AG20443 (cell line): ENCODE results near the gene PRTFDC1.

Experiments
- DNase-seq: peaks from one replicate; pipeline ENCODE4 v3.0.0; 2012; ENCODE audit warnings: low spot score, mixed read lengths

The PRTFDC1 gene

GRCh38 chr10:24904824-24905223, 47.6 kb downstream of the PRTFDC1 start:
- DNase-seq = no peak

DNA sequence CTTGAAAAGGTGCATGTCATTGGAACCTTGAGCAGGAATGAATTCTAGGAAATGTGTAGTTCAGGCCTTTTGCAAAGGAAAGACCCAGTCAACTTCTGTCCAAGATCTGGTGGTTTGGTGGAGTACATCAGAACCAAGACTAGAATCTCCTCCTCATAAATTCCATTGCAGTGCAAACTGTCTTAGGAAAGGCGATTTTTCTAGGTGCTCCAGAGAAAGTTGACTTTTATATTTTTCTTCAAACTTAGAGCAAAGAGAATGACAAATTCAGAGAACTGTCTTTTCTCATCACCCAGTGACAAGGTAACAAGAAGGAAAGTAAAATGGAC, 50.0 kb downstream of the PRTFDC1 start:
- DNase-seq = no peak

GRCh38 chr10:24901686-24902399, 50.6 kb downstream of the PRTFDC1 start:
- peak; percentile 90 for DNase-seq

- DNase-seq = no peak
These were observed 51.3 kb downstream of the PRTFDC1 start for GRCh38 chr10:24900888-24901685.

DNA sequence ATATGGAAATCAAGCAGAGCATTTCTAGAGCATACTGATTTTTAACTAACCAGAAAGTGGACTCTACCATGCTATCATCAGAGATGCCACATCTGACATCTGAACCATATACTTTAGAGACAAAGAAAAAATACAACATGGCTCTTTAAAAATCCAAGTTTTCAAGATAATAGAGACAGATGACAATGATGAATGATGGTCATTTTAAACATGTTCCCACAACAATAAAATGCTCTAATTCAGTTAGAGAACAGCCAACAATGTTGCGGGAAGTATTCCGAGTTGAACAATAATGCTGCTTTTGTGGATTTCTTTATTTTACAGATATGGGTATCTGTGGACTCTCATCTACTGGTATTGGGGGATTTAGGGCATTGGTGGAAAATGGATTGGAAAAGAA, 52.8 kb downstream of the PRTFDC1 start:
- DNase-seq = no peak

DNA sequence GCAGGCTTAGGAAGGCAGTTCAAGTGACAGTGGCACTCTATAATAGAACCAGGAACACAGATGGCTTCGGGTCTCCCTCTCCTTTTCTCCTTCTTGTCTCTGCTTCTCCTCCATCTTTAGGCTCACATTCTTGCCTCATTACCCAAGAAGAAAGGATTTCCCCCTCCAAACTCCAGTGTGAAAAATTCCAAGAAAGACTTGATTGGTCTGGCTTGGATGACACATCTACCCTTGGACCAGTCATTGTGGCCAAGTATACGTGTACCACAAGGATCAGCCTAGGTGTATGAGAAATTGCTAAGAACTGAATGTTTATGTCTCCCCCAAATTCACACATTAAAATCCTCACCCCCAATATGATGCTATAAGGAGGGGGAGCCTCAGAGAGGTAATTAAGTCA, 53.9 kb downstream of the PRTFDC1 start:
- DNase-seq = no peak

DNA sequence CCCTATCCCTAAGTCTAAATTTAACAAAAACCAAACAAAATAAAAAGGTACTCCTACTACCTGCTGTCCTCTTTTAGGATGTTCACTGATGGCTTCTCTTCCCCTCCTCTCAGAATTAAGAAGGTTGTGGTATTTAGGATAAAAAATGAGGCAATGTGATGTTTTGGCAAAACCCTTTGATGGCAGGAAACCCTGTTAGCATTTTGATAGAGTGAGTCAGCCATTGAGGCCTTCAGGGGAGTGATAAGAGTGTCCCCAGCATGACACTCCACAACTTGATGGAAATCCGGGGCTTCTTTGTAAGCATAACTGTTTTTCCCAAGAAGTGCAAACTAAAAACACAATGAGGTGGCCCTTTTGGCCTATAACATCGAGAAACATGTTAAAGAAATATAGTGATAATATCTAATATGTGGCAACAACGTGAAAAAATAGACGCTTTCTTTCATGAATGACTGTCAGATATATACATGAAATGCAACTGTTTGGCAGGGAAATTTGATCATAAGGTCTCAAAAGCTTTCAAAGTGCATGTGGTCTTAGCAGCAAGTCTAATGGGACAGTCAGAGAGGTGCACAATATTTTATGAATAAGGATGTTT, 55.0 kb downstream of the PRTFDC1 start:
- DNase-seq = peak; percentile 34

DNA sequence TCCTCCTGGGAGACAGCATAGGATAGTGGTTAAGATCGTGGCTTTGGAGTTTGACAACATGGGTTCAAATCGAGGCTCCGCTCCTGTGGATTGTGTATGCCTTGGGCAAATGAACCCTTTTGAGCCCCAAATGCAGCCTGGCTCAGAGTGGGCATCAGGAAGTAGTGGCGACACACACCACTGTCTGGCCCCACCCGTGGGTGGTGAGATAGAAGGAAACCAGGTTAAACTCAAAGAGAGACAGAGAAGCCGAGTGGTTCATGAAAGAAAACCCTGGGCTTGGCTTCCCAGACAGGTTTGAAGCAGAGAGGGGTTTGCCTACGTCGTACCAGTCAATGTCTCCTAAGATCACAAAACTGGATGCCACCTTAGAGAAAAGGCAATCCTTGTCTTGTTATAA, 57.7 kb downstream of the PRTFDC1 start:
- DNase-seq = no peak

- peak; percentile 73 for DNase-seq
These were observed 58.1 kb downstream of the PRTFDC1 start for GRCh38 chr10:24894309-24894708.

DNA sequence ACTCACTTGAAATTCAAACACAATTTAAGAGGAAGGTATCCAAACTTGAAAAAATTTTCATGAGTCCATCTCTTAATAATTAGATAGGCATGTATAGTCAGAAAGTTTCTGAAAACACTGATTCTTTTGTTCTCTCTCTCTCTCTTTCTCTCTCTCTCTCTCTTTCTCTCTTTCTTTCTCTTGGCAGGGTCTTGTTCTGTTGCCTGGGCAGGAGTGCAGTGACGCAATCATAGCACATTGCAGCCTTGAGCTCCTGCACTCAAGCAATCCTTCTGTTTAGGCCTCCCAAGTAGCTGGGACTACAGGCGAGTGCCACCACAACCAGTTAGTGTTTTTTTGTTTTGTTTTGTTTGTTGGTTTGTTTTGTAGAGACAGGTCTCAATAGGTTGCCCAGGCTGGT, 59.3 kb downstream of the PRTFDC1 start:
- no peak for DNase-seq

- no peak for DNase-seq
These were observed 60.6 kb downstream of the PRTFDC1 start for GRCh38 chr10:24891823-24892222.

DNA sequence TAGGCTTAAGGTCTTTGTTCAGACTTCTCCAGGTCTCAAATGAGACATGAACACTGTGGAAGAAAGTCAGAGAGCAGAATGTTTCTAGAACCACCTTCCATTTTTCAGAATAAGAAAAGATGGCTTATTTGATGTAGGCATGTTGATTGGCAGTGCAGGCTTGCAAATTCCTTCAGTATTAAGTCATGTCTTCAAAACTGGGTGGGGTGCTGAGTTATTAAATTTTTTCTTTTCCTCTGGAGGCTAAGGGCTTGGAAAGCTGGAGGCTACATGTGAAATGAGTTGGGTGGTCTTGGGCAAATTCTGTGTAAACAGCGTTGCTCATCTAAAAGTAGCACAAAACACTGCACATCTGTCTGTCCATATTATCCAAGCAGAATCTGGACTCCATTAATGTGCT, 62.8 kb downstream of the PRTFDC1 start:
- DNase-seq = no peak

DNA sequence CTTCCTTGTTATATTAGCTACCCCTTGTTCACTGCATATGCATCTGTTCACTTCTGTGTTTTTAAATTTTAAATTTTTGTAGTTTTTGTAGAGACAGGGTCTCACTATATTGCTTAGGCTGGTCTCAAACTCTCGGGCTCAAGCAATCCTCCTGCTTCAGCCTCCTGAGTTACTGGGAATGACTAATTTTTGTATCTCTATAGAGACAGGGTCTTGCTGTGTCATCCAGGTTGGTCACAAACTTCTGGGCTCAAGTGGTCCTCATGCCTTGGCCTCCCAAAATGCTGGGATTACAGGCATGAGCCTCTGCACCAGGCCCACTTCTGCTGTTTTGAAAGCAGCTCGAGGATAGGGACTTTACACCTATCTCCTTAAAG, 64.6 kb downstream of the PRTFDC1 start:
- DNase-seq = no peak

DNA sequence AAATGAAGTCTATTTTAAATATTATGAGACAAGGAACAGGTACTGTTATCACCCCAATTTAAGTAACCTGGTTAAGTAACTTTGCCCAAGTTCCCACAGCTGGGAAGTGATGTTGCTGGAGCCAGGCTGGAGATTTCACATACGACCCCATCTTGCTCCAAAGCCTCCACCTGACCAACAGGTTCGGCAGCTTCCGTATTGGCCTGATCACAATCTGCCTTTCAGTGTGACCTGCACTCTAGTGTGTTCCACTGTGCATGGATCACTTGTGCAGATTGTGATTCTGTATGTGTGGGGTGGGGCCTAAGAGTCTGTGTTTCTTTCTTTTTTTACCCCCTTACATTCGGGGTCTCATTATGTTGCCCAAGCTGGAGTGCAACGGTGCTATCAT, 66.1 kb downstream of the PRTFDC1 start:
- DNase-seq = no peak

DNA sequence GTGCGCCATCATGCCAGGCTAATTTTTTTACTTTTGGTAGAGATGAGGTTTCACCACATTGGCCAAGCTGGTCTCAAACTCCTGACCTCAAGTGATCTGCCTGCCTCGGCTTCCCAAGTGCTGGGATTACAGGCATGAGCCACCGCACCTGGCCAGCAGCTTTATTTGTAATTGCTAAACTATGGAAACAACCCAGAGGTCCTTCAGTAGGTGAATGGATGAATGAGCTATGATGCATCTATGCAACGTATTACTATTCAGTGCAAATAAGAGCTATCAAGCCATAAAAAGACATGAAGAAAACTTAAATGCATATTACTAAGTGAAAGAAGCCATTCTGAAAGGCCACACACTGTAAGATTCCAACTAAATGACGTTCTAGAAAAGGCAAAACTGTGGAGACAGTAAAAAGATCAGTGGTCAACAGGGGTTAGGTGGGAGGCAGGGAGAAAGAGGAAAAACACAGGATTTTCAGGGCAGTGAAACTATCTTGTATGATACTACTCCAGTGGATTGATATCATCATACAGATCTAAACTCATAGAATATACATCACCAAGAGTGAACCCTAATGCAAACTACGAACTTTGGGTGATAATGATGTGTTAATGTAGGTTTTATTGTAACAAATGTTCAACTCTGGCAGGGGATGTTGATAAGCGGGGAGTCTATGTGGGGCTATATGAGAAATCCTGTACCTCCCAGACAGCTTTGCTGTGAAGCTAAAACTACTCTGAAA, 66.7 kb downstream of the PRTFDC1 start:
- DNase-seq = no peak

- no peak for DNase-seq
These were observed 67.6 kb downstream of the PRTFDC1 start for GRCh38 chr10:24884793-24885192.

DNA sequence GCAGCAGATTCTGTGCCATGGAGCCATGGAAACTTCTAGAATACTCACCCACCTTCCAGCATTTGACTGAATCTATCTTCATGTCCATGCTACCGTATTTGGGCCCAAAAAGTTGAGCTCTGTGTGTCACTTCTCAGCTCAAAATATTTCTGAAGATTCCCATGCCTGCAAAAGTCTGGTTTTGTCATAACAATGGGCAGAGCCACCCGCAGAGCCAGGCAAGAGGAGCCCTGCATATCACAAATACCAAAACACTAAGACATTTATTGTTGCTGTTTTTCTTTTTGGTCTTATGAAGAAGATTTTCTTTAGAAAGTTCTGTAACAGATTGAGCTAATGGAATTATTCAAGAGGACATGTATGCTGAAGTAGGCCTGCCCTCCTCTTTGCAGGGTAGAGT, 68.1 kb downstream of the PRTFDC1 start:
- DNase-seq = peak; percentile 51

GRCh38 chr10:24883176-24883575, 69.2 kb downstream of the PRTFDC1 start:
- DNase-seq = no peak

GRCh38 chr10:24882047-24882698, 70.2 kb downstream of the PRTFDC1 start:
- peak; percentile 44 for DNase-seq

DNA sequence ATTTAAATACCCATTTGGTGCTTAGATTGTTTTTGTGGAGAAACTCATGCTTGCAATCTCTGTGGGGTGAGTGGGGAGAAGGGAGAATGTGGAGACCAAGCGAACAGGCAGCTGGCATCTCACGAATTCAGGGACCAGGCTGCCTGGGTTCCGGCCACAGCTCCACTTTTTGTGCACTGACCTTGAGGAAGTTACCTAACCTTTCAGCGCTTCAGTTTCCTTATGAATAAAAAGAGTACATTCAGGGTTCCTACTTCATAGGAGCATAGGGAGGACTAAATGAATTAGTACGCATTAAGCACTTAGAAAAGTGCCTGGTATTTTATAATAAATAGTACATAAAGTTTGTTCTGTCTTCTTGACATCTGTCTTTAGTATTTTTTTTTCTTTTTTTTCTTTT, 72.5 kb downstream of the PRTFDC1 start:
- DNase-seq = no peak

DNA sequence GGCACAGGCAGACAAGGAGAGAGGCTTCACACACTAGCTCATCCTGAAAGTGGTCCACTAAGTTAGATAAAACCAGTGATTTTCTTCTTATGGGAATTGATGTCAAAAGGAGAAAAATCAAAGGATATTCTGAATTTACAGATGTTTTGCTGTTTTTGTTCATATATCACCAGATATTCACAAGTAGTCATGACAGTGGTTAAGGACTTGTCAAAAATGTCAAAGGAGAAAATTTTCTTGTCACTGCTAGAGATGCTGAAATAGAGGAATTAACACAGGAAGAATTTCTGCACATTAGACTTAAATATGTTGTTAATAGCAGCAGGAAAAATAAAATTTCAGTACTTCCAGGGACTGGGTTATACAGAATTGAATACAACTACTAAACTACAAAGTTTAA, 78.3 kb downstream of the PRTFDC1 start:
- DNase-seq = no peak

- peak; percentile 87 for DNase-seq
These were observed 79.1 kb downstream of the PRTFDC1 start for GRCh38 chr10:24873281-24873683.
